K562 (cell line): ENCODE measurements around the gene ERCC1. TPM values are rescaled to one million over a fixed set of nuclear protein-coding genes. Genes with fewer than 3 reads are reported as not detected.

ENCODE experiments used
- BRD4 ChIP-seq: fragments of 200-600 bp; sonication (generic); IDR thresholded peaks from 2 replicates; pipeline ENCODE4 v1.6.1; 2017; ENCODE audit warnings: inconsistent platforms
- DMBX1 ChIP-seq: fragments of 250-450 bp; sonication (Bioruptor Pico); IDR thresholded peaks from 2 replicates; pipeline ENCODE4 v1.8.0; 2022; ENCODE audit warnings: inconsistent platforms, mild to moderate bottlenecking, moderate library complexity, borderline replicate concordance
- KDM4B ChIP-seq, 2 experiments: fragments of 450-650 bp in 1 of 2; sonication (generic) in 1 of 2; IDR thresholded peaks; 2 replicates each; pipeline ENCODE4 v1.6.1; 2016 to 2017; ENCODE audit warnings: borderline replicate concordance in 2 of 2, antibody characterized with exemption in 1 of 2, low read depth in 1 of 2, mild to moderate bottlenecking in 1 of 2
- L3MBTL2 ChIP-seq: fragments of 450-650 bp; IDR thresholded peaks from 2 replicates; pipeline ENCODE4 v1.6.1; 2016; ENCODE audit warnings: mild to moderate bottlenecking, moderate library complexity
- RBM34 ChIP-seq: fragments of 200-400 bp; formaldehyde crosslinking; IDR thresholded peaks from 2 replicates; pipeline ENCODE4 v1.6.1; 2018; ENCODE audit warnings: low read length, borderline replicate concordance; ENCODE audit not compliant: insufficient read depth
- SP1 ChIP-seq: sonication (generic); formaldehyde crosslinking; IDR thresholded peaks from 2 replicates; pipeline ENCODE4 v1.8.1; 2022; ENCODE audit warnings: mild to moderate bottlenecking, missing genetic modification reagents
- ZBED1 ChIP-seq: IDR thresholded peaks from 2 replicates; pipeline ENCODE4 v1.6.1; 2014
- polyA plus RNA-seq, 8 experiments: library from polyadenylated mRNA; depleted of rRNA in 4 of 8; stranded (reverse) in 5 of 8; unstranded in 3 of 8; fragments of >200 nt; fragmentation: Nextera tagmentation in 2 of 8; fragmentation: Illumina TruSeq in 1 of 8; extraction: Ambion mirVana in 2 of 8; extraction: Trizol in 1 of 8; gene quantifications; 2 replicates each; pipeline versions ENCODE4 v1.2.1 to v1.2.3, GENCODE V29; 2011 to 2014; ENCODE audit warnings: inconsistent platforms in 1 of 8, missing spikeins in 1 of 8
- total RNA-seq, 7 experiments: library from RNA; depleted of rRNA in 6 of 7; stranded (reverse); fragments of >200 nt in 6 of 7; fragmentation: Illumina TruSeq in 2 of 7; extraction: Trizol in 2 of 7; gene quantifications; 2 replicates each; pipeline versions ENCODE4 v1.2.1 to v1.2.3, GENCODE V29; 2011 to 2021; ENCODE audit warnings: low replicate concordance in 1 of 7
- TF ChIP-seq, protein P1 (sequence below): fragments of 250-450 bp; sonication (Bioruptor Pico); IDR thresholded peaks from 2 replicates; pipeline ENCODE4 v1.4.0; 2020
- TF ChIP-seq, protein P2 (sequence below): fragments of 250-450 bp; sonication (Bioruptor Pico); IDR thresholded peaks from 2 replicates; pipeline ENCODE4 v1.4.0; 2020; ENCODE audit warnings: mild to moderate bottlenecking, moderate library complexity
- TF ChIP-seq, protein P3 (sequence below): fragments of 450-650 bp; formaldehyde crosslinking; IDR thresholded peaks from 2 replicates; pipeline ENCODE4 v1.4.0; 2020; ENCODE audit warnings: mild to moderate bottlenecking, moderate library complexity
- TF ChIP-seq, protein P4 (sequence below), 2 experiments: fragments of 450-650 bp; IDR thresholded peaks; 2 replicates each; pipeline ENCODE4 v1.6.1; 2016
- TF ChIP-seq, protein P5 (sequence below): sonication (generic); formaldehyde crosslinking; IDR thresholded peaks from 2 replicates; pipeline ENCODE4 v1.8.0; 2023; ENCODE audit warnings: mild to moderate bottlenecking, missing genetic modification reagents

Gene ERCC1
- total and polyA plus RNA-seq, 9 of the 15 experiments (the other 6 are each of a cell fraction or from before 2014, with no cell fraction given): 9.3 to 92.6 (median 60.0) TPM

DNA sequence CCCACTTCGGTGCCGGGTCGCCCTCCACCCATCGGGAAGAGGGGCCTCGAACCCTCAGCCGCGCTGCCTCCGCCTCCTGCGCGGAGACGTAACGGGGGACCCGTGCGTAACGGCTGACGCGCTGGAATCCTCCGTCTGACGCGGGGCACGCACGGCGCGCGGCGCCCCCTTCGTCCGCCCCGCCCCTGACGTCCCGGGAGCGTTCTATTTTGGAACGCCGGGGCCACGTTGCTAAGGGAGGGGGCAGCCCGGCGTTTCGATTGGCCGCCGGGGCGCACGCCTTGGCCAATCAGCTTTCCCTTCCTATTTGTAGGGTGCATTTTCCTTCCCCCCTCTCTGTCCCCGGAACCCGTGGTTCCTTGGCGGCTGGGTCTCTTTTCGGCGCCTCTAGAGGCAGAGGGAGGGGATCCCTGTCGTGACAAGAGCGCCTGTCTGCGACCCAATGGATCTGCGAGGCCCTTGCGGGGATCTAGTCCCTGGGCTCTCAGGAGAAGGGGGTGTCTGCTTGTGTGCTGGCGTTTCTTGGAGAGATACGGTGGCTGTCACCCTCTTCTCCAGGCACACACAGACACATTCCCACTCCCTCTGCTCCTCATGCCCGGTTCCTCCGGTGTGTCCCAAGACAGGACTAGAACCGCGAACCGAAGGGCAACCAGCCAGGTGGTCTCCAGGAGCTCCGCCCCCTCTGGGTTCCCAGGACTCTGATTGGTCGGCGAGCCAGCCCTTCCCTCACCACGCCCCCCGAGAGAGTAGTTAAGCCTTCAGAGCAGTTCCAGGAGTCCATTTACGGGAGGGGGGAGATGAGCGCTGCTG, 45.6 kb upstream of the ERCC1 start (continued):
- TF ChIP-seq, protein P1, sequence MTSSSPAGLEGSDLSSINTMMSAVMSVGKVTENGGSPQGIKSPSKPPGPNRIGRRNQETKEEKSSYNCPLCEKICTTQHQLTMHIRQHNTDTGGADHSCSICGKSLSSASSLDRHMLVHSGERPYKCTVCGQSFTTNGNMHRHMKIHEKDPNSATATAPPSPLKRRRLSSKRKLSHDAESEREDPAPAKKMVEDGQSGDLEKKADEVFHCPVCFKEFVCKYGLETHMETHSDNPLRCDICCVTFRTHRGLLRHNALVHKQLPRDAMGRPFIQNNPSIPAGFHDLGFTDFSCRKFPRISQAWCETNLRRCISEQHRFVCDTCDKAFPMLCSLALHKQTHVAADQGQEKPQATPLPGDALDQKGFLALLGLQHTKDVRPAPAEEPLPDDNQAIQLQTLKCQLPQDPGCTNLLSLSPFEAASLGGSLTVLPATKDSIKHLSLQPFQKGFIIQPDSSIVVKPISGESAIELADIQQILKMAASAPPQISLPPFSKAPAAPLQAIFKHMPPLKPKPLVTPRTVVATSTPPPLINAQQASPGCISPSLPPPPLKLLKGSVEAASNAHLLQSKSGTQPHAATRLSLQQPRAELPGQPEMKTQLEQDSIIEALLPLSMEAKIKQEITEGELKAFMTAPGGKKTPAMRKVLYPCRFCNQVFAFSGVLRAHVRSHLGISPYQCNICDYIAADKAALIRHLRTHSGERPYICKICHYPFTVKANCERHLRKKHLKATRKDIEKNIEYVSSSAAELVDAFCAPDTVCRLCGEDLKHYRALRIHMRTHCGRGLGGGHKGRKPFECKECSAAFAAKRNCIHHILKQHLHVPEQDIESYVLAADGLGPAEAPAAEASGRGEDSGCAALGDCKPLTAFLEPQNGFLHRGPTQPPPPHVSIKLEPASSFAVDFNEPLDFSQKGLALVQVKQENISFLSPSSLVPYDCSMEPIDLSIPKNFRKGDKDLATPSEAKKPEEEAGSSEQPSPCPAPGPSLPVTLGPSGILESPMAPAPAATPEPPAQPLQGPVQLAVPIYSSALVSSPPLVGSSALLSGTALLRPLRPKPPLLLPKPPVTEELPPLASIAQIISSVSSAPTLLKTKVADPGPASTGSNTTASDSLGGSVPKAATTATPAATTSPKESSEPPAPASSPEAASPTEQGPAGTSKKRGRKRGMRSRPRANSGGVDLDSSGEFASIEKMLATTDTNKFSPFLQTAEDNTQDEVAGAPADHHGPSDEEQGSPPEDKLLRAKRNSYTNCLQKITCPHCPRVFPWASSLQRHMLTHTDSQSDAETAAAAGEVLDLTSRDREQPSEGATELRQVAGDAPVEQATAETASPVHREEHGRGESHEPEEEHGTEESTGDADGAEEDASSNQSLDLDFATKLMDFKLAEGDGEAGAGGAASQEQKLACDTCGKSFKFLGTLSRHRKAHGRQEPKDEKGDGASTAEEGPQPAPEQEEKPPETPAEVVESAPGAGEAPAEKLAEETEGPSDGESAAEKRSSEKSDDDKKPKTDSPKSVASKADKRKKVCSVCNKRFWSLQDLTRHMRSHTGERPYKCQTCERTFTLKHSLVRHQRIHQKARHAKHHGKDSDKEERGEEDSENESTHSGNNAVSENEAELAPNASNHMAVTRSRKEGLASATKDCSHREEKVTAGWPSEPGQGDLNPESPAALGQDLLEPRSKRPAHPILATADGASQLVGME: no peak
- TF ChIP-seq DMBX1 (no peak), SP1 (CRISPR knock-in tag) (peak; percentile 93), BRD4 (0 out of 2 replicates have a peak, but pooled peaks have one; percentile 18), RBM34 (no peak), ZBED1 (peak; percentile 98), KDM4B (IDR thresholded peaks at IDR 0.05; ENCODE audit: borderline replicate concordance in 2 of 2, low read depth in 1 of 2) (peak in 1 of 2 experiments; percentile 34; a peak in 1 of 4 replicates), L3MBTL2 (peak; percentile 44)
- TF ChIP-seq, protein P2, sequence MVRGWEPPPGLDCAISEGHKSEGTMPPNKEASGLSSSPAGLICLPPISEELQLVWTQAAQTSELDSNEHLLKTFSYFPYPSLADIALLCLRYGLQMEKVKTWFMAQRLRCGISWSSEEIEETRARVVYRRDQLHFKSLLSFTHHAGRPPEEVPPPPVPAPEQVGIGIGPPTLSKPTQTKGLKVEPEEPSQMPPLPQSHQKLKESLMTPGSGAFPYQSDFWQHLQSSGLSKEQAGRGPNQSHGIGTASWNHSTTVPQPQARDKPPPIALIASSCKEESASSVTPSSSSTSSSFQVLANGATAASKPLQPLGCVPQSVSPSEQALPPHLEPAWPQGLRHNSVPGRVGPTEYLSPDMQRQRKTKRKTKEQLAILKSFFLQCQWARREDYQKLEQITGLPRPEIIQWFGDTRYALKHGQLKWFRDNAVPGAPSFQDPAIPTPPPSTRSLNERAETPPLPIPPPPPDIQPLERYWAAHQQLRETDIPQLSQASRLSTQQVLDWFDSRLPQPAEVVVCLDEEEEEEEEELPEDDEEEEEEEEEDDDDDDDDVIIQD (CRISPR knock-in tag): no peak
- TF ChIP-seq, protein P3, sequence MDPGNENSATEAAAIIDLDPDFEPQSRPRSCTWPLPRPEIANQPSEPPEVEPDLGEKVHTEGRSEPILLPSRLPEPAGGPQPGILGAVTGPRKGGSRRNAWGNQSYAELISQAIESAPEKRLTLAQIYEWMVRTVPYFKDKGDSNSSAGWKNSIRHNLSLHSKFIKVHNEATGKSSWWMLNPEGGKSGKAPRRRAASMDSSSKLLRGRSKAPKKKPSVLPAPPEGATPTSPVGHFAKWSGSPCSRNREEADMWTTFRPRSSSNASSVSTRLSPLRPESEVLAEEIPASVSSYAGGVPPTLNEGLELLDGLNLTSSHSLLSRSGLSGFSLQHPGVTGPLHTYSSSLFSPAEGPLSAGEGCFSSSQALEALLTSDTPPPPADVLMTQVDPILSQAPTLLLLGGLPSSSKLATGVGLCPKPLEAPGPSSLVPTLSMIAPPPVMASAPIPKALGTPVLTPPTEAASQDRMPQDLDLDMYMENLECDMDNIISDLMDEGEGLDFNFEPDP: 0 out of 2 replicates have a peak, but pooled peaks have one; percentile 33
- TF ChIP-seq, protein P4, sequence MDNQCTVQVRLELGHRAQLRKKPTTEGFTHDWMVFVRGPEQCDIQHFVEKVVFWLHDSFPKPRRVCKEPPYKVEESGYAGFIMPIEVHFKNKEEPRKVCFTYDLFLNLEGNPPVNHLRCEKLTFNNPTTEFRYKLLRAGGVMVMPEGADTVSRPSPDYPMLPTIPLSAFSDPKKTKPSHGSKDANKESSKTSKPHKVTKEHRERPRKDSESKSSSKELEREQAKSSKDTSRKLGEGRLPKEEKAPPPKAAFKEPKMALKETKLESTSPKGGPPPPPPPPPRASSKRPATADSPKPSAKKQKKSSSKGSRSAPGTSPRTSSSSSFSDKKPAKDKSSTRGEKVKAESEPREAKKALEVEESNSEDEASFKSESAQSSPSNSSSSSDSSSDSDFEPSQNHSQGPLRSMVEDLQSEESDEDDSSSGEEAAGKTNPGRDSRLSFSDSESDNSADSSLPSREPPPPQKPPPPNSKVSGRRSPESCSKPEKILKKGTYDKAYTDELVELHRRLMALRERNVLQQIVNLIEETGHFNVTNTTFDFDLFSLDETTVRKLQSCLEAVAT (IDR thresholded peaks at IDR 0.05): peak in 1 of 2 experiments; percentile 60; a peak in 1 of 4 replicates
- TF ChIP-seq, protein P5, sequence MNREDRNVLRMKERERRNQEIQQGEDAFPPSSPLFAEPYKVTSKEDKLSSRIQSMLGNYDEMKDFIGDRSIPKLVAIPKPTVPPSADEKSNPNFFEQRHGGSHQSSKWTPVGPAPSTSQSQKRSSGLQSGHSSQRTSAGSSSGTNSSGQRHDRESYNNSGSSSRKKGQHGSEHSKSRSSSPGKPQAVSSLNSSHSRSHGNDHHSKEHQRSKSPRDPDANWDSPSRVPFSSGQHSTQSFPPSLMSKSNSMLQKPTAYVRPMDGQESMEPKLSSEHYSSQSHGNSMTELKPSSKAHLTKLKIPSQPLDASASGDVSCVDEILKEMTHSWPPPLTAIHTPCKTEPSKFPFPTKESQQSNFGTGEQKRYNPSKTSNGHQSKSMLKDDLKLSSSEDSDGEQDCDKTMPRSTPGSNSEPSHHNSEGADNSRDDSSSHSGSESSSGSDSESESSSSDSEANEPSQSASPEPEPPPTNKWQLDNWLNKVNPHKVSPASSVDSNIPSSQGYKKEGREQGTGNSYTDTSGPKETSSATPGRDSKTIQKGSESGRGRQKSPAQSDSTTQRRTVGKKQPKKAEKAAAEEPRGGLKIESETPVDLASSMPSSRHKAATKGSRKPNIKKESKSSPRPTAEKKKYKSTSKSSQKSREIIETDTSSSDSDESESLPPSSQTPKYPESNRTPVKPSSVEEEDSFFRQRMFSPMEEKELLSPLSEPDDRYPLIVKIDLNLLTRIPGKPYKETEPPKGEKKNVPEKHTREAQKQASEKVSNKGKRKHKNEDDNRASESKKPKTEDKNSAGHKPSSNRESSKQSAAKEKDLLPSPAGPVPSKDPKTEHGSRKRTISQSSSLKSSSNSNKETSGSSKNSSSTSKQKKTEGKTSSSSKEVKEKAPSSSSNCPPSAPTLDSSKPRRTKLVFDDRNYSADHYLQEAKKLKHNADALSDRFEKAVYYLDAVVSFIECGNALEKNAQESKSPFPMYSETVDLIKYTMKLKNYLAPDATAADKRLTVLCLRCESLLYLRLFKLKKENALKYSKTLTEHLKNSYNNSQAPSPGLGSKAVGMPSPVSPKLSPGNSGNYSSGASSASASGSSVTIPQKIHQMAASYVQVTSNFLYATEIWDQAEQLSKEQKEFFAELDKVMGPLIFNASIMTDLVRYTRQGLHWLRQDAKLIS: peak; percentile 83
